NCI-H510A treated with DMSO at 0.1 percent for 48 hours (cell line): Measurements from ENCODE around the gene UMPS.
"Not testable (repeated sequence)": the region's sequence is repeated elsewhere in the genome, so short reads cannot be mapped to it uniquely, and the experiment has no call there.

Experiments used
- DNase-seq: peaks from one replicate; lab custom pipeline; 2025; lab: John Stamatoyannopoulos, UW

UMPS gene

DNA sequence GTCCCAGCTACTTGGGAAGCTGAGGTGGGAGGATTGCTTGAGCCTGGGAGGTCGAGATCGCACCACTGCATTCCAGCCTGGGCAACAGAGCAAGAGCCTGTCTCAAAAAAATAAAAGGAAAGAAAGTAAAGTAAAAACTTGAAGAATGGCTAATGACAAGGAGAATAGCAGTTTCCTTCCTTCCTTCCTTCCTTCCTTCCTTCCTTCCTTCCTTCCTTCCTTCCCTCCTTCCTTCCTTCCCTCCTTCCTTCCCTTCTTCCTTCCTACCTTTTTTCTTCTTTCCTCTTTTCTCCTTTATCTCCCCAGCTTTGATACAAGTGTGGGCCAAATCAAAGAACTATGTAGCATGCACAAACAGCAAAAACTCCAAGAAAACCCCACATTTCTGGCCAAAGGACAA lies 23.0 kb upstream of the UMPS start:
- not testable (repeated sequence) for DNase-seq

GRCh38 chr3:124707656-124708062 lies 22.6 kb upstream of the UMPS start:
- DNase-seq: no peak

GRCh38 chr3:124714223-124714853 lies 15.9 kb upstream of the UMPS start:
- no peak for DNase-seq

DNA sequence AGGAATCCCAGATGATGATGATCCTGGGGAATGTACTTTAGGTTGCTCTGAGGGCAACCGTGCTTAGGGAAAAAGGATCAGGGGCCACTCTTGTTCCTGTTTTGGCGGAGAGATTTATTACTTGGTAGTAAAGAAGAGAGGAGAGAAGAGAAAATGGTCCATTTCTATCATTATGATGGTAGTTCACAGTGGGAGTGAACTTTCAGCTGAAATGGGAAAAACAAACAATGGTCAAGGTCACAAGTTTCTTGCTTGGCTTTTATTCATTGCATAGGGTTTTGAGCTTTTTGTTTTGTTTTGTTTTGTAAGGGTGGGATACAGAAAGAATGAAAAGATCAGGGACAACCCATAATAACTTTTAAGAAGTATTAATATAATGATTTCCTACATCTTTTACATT lies 7.7 kb upstream of the UMPS start:
- no peak for DNase-seq

DNA sequence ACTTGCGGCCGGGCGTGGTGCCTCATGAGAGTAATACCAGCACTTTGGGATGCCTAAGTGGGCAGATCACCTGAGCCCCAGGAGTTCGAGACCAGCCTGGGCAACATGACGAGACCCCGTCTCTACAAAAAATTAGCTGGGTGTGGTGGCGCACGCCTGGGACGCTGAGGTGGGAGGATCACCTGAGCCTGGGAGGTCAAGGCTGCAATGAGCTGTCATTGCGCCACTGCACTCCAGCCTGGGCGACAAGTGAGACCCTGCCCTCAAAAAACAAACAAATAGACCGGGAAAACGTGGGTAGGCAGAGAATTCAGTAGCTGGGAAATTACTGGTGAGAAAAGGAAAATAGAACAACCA lies 667 bp downstream of the UMPS start:
- no peak for DNase-seq

GRCh38 chr3:124731760-124732159 lies 1.5 kb downstream of the UMPS start:
- DNase-seq: no peak

- DNase-seq: no peak
These were observed 10.8 kb downstream of the UMPS start for GRCh38 chr3:124741027-124741426.

DNA sequence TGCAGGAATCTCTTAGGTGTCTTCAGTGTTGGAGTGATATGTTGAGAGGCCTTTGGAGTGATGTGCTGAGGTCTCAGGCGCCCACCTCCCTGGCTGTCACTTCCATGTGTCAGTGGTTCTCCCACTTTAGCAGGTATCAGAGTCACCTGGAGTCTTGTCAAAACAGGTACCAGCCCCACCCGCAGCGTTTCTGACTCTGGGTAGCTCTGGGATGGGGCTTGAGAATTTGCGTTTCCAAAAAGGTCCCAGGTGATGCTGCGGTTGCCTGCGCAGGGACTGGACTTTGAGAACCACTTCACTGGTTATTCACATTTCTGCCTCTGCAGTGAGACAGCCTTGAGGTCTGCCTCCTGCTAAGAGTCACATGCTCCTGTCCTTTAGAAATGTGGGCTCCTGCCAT lies 15.5 kb downstream of the UMPS start:
- DNase-seq: no peak

- no peak for DNase-seq
These were observed 17.1 kb downstream of the UMPS start for GRCh38 chr3:124747111-124747981.

GRCh38 chr3:124748560-124749198 lies 18.4 kb downstream of the UMPS start:
- no peak for DNase-seq

- DNase-seq: not testable (repeated sequence)
These were observed 19.6 kb downstream of the UMPS start for GRCh38 chr3:124749877-124750276.

GRCh38 chr3:124751501-124751900 lies 21.2 kb downstream of the UMPS start:
- DNase-seq: no peak

DNA sequence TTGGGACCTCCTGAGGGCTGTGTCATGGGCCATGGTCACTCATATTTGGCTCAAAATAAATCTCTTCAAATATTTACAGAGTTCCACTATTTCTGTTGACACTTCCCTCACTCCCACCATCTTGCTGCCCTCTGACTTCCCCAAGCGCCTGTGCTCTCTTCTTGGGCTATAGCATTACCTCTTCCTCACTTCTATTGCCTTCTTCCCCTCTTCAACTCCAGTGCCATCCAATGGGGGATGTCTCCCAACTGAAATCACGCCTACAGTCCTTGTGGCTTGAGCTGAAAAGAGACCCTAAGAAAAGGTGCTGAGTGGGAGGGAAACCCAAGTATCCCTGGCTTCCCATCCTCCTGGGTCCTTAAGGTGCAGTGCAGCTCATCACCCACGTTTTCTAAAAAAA lies 21.8 kb downstream of the UMPS start:
- DNase-seq: no peak

GRCh38 chr3:124757926-124758325 lies 27.7 kb downstream of the UMPS start:
- not testable (repeated sequence) for DNase-seq

GRCh38 chr3:124758851-124759635 lies 28.8 kb downstream of the UMPS start:
- no peak for DNase-seq

DNA sequence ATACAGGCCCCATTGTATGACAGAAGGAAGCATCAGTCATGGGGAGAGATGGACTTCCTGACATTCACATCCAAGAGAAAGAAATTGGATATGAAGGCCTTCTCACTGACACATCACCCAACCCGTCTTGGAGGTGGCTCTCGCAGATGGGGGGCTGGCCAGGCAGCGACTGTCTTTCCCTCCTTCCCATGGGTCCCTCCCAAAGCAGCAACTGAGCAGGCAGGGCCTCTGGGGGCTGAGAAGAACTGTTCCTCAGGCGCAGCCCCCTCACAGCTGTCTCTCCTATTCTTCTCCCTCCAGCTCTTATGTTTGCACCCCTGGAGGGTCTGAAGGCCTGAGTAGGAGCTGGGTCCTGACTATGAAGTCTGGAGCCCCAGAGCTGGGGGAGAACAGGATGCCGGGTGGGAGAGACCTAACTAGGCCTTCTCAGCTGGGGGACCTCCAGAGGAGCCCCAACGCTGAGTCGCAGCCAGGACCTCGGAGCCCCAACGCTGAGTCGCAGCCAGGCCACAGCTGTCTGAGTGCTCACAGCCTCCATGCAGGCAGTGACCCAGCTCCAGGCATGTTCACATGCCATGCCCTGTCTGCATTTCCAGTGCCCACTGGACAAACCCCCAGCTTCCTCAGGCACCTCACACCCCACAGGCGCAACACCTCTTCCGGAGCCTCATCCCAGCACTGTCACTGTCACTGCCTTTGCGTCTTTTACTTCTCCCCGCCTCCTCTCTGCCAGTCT lies 29.6 kb downstream of the UMPS start:
- no peak for DNase-seq

- DNase-seq: peak; percentile 10
These were observed 30.3 kb downstream of the UMPS start for GRCh38 chr3:124760601-124761000.

- peak; percentile 65 for DNase-seq
These were observed 31.1 kb downstream of the UMPS start for GRCh38 chr3:124761250-124761796.

- no peak for DNase-seq
These were observed 31.8 kb downstream of the UMPS start for GRCh38 chr3:124761935-124762660.

GRCh38 chr3:124762661-124763011 lies 32.4 kb downstream of the UMPS start:
- no peak for DNase-seq

DNA sequence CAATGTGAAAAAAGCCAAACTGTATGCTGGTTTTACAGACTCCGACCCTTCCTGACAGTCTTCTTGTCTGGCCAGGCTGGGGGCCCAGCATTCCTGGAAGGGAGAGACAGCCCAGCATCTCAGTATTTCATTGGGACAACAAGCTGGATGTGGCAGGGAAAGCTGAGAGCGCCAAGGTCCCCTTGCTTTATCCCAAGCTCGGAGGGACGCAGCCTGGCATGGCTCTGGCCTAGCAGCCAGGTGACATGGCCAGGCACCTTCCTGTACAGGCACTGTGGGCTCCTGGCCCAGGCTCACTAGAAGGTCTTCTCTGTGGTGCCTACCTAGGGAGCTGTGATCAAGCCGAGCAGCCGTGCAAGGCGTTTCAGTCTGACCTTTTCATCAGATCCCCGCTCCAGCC lies 33.0 kb downstream of the UMPS start:
- no peak for DNase-seq
